Activated naive CD8-positive, alpha-beta T cell treated with anti-CD3 and anti-CD28 coated beads, Interleukin-2, amount 50 U/mL, for 16 hours (primary cell): ENCODE measurements around the gene KLHL34.

Source experiments
- DNase-seq: peaks from one replicate; pipeline ENCODE4 v3.0.0-alpha.2; 2020; ENCODE audit warnings: low read depth, low spot score

The KLHL34 gene, protein sequence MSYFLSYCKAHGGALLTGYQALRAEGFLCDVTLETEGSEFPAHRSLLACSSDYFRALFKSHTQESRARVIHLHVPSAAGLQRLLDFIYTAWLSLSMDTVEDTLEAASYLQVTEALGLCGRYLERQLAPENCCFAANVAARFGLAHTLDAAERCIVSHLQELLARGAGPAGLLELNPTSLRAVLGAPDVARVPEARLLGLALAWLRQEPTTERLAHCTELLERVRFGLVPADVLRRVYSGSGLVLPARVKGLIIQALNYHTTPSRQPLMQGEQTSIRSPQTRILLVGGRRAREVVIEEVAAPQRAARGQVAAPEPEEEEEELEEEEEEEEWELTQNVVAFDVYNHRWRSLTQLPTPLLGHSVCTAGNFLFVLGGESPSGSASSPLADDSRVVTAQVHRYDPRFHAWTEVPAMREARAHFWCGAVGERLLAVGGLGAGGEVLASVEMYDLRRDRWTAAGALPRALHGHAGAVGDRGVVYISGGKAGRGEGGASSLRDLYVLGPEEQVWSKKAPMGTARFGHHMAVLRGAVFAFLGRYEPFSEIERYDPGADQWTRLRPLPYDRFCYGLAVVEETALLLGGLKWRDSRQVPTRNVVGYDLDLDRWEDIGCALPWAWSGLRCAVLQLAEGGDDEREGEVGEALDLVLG

DNA sequence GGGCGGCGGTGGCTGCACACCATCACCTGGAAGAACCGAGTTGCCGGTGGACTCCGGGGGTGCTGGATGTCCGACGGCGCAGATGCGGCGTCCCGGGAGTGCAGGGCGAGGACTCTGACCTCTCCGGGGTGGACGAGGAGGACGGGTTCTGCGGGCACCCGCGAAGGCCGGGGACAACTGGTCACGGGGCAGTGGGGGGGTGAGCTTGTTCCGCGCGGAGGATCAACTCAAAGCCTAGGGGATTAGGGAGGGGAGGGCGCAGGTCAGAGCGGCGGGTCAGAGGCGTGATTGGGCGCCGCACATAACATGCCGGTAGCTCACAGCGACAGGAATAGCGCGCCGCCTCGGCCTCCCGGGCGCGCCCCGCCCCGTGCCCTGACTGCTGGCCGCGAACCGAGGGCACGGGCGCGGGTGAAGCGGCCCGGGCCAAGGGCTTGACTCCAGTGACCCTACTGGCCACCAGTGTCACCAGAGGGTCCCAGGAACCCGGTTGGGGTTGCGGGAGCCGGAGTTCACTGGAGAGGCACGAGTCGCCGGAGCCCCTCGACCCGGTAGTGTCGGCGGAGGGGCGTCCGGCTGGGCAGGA, at the start of gene KLHL34:
Gene KLHL34, minus strand, starts transcription at position 179 of the 586 bp plus-strand sequence. CDS start 542 bp downstream, outside the sequence.
- DNase-seq, result no peak

DNA sequence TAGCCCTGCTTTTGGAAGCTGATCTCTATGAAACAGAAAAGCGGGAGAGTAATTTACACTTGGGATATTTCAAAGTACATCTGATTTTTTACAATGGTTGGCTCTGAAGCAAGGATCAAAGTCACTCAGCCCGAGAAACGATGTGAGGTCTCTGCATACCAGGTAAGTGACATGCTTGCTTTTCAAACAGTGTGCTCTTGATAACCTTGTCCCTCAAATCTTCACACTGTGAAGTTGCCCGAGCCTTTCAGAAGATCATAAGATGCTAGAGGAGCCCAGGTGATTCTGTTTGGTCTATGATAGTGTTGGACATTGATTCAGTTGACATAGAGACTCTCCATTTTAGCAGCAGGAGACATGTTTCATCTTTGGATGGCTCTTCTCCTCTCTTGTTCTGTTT, 47.1 kb upstream of the KLHL34 start:
- no peak for DNase-seq

DNA sequence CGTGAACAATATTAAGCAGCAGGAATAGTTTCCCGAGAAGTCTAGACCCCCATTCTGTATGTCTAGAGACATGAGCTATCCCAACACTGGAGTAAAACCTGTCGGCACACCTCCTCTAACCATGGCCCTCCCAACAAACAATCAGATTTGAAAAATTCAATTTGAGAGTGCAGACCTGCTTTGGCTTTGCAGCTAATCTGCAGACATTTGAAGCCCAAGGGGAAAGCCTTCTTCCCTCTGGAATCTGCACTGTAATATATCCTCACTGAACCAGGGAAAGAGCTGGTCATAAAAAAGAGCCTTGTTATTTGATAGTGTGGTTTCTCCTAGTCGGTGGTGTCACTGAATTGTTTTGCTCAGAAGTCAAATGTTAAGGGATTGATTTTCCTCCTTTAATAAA, 44.6 kb upstream of the KLHL34 start:
- no peak for DNase-seq

DNA sequence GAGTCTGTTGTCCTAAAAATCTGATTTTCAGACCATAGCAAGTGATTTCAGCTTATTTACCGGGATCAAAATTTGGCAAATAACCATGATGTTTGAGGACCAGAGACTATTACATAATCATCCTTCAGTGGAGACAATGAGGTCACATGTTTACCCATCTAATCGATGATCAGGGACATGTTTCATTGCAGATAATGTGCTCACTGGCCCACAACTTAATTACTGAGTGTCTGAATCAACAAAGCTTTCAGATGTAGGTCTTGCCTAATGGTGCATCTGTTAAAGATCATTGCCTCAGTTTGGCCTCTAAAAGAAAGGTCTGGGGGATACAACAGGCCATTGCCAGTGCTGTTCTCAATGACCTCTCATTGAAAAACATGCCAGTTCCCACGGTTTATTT, 42.8 kb upstream of the KLHL34 start:
- no peak for DNase-seq

DNA sequence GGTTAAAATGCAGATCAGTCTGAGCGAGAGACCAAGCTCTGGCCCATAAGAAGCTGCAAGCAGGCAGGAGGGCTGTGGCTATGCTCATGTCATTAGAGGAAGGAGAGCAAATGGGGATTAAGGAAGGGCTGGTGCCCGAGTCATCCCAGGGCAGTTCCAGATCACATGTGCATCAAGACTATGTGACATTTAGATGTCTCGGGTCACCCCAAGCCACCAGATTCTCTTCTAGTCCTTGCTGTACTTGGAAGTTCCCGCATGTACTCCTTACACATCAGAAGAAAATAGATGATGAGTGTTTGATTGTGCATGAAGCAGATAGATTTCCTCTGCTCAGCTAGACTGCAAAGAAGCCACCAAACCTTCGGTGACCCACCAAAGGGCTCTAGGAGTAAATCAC, 42.1 kb upstream of the KLHL34 start:
- no peak for DNase-seq

DNA sequence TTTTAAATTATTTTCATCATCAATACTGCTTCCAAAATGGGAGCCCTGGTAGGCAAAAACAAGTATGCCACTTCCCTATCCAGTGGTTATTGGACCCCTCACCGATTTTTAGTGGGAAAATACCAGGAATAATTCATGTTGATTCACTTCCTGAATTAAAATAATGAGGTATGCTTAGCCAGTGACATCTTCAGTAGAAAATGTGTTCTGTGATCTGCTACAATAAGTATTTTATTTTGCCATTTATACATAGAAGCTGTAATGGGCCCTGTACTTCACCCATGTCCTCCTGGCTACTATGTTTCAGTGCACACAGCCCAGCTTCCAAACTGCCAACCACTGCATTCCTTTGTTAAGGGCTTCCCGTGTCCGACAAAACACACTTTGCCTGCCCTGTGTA, 41.0 kb upstream of the KLHL34 start:
- no peak for DNase-seq

DNA sequence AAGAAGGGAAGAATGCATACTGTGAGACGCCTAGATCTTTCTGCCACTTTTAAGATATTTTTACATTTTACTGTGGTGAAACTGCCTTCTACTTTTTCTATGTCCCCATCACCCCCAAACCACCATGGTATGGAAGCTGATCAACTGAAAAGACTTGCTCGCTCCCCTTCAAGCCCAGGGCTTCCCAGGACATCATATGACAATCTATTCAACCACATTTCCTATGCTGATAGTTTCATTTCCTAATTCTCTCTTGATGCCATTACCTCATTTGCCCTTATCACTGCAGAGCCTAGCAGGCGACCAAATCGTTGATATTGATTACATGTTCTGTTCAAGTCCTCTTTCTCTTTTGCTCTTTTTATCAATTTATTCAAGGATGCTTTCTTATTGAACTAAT, 40.1 kb upstream of the KLHL34 start:
- no peak for DNase-seq

DNA sequence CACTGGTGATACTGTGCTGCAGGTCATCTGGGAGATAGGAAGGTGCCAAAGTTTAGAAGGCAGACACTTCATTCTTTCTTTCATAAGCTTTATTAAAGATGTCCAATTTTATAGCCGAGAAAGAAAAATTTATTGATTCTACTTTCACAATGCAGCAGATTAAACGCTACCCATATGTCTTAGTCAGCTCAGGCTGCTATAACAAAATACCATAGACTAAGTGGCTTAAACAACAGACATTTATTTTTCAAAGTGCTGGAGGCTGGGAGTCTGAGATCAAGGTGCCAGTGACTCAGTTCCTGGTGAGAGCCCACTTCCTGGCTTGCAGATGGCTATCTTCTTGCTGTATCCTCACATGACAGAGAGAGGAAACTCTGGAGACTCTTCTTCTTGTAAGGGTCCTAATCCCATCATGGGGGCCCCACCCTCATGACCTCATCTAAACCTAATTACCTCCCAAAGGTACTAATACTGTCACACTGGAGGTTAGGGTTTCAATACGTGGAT, 33.4 kb upstream of the KLHL34 start:
- DNase-seq, result no peak

DNA sequence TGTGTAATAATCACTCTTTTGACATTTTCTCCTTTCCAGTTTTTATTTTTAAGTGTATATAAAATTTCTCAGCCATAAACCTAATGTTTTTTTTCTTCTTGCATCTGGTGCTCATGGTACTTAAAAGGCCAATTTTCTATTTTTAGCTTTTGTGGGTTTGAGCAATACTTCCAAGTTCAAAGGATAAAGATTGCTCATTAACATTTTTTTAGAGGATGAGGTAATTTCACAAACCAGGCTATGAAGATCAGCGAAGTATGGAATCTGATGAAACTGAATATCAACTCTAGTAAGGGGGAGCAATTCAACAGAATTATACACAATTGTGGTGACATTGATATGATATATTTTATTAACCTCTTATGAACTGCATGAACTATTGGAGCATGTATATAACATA, 25.8 kb upstream of the KLHL34 start:
- no peak for DNase-seq

DNA sequence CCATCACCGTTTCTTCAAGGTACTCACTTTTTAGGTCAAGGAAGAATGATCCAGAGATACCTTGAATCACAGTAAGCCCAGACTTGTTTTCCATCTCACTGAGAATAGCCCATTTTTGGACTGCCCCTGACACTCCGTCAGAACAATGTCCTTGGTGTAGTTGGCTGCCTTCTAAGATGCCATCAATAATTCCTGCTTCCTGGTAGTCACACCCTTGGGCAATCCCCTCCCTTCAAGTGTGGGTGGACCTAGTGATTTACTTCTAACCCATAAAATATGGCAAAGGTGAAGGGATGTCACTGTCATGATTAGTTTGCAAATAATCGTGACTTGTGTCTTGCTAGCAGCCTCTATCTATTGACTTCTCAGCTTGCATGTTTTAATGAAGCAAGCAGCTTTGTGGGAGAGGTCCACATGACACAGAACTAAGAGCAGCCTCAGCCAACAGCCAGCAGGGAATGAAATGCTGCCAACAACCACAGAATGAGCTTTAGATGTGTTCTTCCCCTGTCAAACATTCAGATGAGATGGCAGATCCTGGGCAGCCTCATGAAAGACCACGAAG, 20.0 kb upstream of the KLHL34 start:
- no peak for DNase-seq

DNA sequence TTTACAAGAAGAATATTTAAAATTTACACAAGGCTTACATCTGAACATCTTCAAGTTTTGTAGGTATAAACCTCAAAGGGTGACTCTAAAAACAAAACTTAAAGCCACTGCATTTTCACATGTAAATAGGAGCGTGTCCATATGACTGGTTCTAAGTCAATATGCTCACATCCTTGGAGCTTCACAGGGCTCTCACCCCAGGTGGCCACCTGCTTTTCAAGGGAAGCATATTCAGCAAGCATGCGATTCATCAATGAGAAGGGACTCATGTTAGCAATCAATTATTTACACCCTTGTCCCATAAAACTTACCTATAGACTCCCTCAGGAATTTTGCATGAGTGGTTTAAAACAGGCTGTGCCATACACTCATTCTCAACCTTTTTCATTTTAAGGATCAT, 17.8 kb upstream of the KLHL34 start:
- DNase-seq, result no peak

DNA sequence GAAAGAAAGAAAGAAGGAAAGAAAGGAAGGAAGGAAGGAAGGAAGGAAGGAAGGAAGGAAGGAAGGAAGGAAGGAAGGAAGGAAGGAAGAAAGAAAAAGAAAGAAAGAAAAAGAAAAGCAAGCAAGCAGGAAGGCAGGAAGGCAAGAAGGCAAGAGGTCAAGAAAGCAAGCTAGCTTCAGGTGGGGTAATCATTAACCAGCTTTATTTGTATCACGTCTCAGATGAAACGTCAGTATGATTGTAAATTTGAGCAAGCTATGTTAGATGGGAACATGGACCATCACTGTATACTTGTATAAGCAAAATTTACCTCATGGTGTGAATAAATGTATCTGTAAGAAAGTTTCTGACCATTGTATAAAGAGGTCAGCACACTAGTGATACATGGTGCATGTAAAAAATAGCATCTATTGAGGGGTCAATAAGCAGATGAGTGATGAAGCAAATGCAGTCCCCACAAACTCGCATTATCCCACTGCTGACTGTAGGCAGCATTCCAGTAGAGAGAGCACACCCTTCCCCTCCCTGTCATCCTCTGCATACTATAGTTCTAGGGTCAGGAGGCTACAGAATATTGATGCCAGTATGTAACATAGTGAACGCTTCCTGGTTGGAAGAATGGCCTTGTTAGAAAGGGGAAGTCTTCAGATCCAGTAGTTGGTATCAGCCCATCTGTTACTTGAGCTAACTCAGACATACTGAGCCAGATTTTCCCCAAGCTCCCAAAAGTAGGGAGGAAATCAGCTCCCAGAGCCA, 16.5 kb upstream of the KLHL34 start:
- DNase-seq, result no peak

DNA sequence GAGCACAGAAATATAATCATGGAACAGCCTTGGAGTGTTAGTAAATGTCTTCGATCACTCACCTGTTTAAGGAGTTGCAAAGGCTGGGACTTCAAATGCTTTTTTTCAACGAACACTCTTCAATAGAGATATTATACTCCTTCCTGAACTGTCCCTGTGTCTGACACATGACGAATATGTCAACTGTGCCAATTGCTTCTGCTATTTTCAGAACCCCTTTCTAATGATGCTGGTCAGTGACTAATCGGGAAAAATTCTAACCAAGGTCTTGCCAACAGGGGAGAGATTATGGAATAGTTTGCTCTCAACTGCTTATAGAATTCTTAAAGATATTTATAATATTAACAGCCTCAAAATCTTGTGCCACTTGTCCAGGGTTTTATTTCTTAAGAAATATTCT, 8.5 kb upstream of the KLHL34 start:
- no peak for DNase-seq

DNA sequence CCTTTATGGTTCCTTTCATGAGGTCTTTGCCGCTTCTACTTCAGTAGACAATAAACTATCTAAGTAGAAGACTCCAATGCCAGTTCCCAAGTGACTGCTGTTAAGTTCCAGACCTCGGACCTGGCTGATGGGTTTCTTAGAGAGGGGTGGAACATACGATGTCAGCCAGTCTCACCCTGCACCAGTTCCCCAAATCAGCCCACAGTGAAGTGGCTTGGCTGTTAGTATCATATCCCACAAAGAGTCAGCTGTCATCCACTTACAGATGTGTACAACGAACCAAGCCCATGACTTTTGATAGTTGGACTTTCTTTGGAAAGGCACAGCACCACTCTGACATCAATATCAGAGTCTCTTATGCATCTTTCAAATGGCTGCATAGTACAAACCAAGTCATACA, 8.1 kb upstream of the KLHL34 start:
- no peak for DNase-seq

DNA sequence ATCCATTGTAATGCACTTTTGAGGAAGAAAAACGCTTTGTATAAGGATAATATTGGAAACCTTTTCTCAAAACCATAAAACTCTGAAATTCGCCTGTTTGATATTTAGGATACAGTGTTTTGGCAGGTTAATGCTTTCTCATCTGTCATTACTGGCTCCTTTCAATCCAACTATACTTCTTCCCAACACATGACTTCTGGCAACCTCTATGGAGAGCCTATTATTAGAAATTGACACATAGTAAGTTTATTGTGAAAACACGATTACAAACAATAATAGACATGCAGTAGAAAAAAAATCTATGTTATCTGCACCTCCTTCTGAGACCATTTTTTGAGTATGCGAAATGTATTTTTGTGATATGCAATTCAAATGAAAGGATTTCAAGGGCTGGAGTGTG, 4.6 kb upstream of the KLHL34 start:
- DNase-seq, result no peak

DNA sequence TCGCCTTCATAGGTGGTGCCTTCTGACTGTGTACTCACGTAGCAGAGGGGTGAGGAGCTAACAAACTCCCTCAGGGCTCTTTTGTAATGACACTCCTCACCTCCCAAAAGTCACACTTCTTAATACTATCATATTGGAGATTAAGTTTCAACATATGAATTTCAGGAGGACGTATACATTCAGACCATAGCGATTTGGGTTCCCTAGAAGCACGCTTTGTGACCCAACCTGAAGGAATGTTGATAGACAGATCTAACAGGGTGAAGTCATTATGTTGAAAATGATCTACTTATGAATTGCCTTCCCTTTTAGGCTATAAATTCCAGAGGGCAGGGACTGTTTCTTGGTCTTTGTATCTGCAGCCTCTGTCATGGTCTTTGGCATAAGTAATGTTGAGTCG, 3.2 kb upstream of the KLHL34 start:
- DNase-seq, result no peak

DNA sequence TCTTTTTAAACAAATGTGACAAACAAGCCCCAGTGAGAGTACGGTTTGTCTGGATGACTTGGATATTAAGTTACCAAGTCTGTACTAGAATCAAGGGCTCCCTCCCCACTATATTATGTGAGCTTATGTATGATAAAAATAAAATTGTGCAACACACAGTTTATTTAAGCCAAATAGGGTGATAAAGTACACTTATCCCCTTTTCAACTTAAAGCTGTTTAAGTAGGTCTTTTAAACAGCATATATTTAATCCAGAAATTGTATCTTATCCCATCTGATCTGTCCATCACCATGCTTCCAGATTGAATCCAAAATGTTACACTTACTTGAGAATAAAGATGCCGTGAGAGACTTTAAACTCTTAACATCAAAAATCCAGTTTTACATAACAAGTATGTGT, 2.0 kb upstream of the KLHL34 start:
- no peak for DNase-seq

DNA sequence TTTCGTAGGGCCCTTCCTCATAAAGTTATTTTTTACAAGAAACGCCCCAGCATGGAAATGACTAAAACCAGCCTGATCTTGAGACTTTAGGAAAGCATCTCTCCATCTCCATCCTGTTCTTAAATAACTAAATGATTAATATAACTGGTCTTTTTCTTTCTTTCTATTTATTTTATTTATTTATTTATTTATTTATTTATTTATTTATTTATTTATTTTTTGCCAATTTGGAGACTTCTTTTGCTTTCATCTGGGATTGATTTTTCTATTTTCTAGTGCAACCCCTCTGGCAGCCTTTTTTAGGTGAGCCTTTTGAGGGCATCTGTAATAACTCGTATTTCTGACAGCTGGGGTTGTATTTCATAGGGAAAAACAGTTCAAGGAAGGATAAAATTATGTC, 1.2 kb upstream of the KLHL34 start:
- DNase-seq, result no peak

DNA sequence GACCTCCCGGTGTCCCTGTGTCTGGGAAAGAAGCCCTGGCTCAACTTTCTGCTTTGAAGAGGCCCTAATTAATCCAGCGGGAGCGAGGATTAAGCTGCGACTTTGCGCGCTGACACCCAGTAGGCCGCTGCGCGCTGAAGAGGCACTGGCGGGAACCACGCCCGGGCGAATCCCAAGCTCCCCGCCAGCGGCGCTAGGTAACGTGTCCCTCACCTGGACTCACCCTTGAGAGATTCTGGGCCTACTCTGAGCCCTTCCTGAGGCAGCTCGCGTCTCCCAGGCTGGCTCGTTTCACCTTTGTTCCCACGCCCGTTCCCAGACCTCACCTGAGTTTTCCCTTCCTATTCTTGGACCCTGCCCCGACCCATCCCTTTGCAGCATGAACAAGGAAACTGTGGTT, 616 bp upstream of the KLHL34 start:
- no peak for DNase-seq

DNA sequence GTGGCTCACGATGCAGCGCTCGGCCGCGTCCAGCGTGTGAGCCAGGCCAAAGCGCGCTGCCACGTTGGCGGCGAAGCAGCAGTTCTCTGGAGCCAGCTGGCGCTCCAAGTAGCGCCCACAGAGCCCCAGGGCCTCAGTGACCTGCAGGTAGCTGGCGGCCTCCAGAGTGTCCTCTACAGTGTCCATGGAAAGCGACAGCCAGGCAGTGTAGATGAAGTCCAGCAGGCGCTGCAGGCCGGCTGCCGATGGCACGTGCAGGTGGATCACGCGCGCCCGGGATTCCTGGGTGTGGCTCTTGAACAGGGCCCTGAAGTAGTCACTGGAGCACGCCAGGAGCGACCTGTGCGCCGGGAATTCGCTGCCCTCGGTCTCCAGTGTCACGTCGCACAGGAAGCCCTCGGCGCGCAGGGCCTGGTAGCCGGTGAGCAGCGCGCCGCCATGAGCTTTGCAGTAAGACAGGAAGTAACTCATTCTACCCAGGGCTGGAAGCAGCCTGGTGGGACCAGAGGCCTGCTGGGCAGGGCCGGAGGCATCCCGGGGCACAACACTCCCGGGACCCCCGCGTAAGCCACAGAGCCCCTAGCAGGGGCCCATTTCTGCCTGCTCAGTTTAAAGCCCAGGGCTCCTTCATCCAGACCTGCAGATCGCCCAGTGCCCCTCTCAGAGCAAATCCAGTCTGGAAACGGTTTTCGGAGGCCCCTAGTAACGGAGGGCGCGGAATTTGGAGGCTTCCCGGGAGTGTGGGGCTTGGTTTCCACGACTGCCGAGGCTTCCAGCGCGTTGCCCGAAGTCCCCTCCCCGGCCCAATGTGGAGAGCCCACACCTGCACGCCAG, 595 bp downstream of the KLHL34 start:
- no peak for DNase-seq
